ENCODE measurements around the gene EGFL8.
"Not testable (repeated sequence)": the region's sequence is repeated elsewhere in the genome, so short reads cannot be mapped to it uniquely, and the experiment has no call there.

EGFL8 gene

DNA sequence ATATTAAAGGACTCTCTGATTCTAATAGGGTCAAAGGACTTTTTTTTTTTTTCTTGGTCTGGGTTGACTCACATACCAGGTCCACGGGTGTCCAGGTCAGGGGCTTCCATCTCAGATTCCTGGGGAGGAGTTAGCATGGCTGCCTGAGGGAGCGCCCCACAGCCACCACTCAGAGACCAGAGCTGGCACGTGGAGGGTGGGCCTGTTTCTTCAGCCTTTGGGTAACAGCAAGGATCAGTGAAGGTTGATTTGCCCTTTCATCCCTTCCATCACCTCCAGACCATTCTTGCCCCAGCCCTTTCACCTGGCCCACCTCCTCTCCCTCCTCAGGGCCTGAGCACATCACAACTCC is 33.9 kb downstream of the EGFL8 start:
- no peak for ATAC-seq

DNA sequence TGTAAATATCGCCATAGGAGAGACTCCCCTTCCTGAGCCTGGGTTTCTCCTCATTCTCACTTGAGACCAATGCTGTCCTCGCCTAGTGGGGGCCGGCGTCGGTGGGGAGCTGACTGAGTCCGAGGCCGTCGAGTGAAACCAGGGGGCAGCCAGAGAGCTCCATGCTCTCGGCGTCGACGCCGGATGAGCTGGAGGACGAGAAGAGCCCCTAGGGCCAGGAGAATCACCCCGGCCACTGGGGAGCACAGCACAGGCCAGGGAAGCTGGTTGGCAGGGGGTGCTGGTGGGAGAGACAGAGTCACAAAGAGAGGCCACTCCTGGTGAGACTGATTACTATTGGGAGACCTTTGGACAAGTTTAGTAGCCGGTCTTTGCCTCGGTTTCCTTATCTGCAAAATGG is 34.5 kb downstream of the EGFL8 start:
- ATAC-seq: no peak

DNA sequence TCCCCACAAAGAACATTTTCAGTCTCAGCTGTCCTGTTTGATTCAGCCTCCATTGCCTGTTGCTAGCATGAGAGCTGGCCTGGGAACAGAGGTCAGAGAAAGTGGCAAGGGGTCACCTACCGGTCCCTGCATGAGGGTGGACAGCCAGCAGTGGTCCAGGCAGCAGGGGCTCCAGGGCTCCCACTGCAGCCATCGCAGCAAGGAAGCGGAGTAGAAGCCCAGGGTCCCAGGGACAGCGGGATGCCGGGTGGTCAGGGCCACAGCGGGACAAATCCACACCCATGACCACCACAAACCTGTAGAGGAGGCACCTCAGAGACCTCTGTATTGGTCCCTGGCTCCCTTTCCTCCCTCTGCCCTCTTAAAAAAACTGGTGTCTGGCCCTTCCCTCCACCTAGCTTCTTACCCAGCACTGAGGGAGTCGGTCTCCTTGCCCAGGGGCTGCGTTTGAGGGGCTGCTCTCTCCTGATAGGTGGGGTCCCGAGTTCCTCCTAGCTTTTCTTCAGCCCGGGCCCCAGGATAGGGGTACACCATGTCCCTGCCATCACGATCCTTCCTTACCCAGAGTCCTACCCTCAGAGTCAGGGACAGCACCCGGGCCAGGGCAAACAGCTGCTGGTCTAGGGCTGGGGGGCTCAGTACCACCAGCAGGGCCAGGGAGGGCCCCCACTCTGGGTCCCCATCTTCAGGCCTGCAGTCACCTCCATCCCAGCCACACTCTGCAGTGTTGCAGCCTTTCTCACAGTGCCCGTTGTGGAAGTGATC is 36.5 kb downstream of the EGFL8 start:
- no peak for ATAC-seq

DNA sequence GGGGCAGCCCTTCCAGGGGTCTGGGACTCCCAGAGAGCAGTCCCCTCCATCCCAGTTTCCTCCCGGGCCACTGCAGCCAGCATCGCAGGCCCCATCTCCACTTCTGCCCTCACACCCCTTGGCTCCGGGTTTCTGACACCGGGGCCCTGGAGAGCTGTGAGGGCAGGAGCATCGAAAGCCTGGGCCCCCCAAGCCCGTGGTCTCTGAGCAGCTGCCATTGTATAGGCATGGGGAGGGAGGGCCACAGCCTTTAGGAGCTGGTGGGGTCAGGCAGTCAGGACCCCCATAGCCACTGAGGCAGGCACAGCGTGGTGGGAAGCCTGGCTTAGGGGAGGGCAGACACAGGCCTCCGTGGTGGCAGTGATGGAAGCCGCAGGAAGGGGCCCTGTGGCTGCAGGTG is 37.8 kb downstream of the EGFL8 start:
- no peak for ATAC-seq

DNA sequence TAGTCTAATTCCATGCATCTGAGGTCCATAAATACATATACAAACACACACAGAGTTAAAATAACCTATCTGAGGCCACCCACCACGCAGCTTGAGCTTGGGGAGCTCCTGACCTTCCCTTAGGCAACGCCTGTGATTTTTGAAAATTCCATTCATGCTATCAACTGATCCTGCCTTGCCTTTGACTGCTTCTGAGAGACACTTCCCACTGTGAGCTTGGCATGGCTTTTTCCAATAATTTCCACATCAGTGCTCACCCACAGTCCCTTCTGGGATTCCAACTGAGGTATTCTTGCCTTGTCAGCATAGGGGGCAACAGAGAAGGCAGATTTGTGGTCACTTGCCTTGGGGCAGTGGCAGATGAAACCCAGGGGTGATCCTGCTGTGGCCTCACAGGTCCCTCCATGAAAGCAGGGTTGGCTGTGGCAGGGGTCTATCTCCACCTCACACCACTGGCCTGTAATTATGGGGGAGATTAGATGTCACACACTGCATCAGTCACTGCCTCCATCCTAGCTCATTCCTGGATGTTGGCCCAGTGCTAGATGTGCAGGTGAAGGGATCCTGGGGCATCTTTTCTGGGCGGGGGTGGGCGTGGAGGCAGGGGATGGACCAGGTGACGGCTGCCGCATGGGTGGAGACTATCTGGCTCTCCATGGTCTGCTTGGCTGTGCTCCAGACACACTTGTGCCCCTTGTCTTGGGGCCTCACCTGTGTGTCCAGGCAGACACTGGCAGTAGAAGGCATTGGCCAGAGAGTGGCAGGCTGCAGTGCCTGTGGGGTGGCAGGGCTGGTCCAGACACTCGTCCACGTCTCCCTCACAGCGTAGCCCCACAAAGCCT is 39.3 kb downstream of the EGFL8 start:
- ATAC-seq: no peak

DNA sequence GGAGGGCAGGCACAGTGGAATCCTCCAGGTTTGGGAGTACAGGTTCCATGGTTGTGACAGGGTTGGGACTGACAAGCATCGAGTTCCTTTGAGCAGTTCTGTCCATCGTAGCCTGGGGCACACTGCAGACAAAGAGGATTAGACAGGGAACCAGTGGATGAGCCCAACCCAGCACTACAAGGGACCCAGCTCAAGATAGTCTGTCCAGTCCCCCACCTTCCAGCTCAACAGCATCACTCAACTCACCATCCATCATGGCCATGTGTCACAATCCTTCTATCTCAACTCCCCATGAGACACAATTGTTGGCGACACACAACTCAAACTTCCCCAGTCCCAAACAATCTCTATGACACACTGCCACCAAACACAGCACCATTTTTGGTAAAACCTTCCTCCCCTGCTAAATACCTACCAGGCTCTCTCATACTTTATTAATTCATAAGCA is 39.9 kb downstream of the EGFL8 start:
- no peak for ATAC-seq

DNA sequence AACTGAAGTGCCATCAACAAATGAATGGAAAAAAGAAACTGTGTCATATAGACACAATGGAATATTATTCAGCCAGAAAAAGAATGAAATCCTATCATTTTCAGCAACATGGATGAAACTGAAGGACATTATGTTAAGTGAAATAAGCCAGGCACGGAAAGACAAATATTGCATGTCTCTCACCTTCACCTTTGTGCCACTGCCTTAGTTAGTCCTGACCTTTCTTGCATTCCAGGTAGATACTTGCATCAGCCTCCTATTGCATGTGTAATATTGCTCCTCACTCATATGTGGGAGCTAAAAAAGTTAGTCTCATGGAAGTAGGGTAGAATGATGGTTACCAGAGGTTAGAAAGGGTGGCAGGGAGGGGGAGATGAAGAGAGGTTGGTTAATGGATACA is 44.6 kb downstream of the EGFL8 start:
- no peak for ATAC-seq

DNA sequence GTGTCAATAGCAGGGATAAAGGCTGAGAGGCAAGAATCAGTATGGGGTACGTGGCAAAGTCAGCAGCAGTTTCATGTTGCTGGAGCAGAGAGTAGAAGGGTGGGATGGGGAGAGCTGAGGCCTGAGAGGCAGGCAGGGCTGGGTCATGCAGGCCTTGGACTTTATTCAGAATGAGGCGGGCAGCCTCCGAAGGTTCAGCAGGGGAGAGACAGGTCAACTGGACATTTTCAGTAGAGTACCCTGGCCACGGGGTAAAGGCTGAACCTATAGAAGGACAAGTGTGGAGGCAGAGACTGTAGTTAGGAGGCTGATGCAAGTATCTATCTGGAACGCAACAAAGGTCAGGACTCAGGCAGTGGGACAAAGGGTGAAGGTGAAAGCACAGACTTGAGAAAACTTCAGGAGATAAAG is 45.8 kb downstream of the EGFL8 start:
- no peak for ATAC-seq

DNA sequence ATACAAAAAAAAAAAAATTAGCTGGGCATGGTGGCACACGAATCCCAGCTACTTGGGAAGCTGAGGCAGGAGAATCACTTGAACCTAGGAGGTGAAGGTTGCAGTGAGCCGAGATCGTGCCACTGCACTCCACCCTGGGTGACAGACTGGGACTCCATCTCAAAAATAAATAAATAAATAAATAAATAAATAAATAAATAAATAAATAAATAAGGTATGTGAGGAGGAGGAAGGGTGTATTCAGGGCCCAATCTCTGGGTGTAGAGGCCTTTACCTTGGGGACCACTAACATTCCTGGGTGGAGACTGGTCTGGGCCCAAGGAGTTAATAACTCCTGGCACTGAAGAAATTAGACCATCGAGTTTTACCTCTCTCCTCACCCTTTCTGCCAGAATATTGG is 47.0 kb downstream of the EGFL8 start:
- not testable (repeated sequence) for ATAC-seq

DNA sequence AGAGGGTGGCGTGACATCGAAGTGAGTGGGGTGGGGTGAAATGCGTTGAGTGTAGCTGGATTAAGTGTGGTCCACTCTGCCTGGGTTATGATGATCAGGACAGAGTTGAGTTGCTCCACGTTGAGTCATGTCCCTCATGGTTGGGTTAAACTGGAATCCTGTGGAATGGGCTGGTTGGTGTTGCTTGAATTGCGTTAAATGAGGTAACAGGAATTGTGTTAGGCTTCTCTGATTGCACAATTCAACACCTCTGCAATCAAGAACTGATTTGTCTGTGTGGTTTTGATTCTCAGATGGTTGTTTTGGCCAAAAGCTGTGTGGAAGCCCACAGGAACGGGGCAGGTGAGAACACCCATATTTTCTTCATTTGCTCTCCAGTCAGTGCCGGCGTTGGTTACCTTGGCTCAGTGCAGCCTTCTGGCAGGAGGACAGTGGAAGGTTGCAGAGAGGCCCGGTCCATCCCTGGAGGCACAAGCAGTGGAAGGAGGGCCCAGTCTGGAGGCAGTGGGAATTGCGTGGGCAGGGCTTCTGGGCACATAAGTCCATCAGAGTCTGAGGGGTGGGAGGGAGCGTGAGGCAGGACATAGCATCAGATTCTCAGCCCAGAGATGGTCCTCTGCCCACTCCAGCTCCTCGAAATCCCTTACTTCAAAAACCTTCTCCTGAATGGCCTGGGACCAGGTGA is 47.8 kb downstream of the EGFL8 start:
- ATAC-seq: no peak

DNA sequence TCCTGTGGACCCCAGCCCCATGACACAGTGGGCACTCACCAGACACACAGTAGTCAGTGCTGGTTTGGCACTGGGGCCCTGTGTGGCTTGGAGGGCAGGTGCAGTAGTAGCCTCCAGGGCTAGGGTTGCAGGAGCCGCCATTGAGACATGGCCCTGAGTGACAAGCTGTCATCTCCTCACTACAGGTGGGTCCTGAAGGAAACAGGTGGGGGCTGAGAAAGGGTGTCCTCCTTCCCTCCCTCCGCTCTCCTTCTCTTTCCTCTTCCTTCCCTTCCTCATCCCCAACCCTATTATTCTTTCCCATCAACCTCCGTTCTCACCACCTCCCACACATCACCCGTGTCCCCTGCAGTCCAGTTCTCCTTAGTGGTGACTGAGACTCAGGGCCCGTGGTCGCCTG is 49.3 kb downstream of the EGFL8 start:
- no peak for ATAC-seq

DNA sequence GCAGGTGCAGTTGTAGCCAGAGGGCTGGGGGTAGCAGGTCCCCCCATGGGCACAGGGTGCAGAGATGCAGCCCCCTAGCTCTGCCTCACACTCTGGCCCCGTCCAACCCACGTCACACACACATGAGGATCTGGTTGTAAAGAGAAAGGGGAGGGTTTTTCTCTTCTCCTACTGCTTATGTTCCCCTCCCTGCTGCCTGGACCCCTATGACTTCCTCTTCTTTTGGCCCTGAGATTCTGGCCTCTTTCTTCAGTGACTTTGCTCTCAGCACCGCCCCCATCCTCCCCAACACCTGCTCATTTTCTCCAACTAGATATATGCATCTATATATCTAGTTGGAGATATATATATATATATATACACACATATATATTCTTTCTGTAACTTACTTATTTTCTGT is 49.7 kb downstream of the EGFL8 start:
- no peak for ATAC-seq

DNA sequence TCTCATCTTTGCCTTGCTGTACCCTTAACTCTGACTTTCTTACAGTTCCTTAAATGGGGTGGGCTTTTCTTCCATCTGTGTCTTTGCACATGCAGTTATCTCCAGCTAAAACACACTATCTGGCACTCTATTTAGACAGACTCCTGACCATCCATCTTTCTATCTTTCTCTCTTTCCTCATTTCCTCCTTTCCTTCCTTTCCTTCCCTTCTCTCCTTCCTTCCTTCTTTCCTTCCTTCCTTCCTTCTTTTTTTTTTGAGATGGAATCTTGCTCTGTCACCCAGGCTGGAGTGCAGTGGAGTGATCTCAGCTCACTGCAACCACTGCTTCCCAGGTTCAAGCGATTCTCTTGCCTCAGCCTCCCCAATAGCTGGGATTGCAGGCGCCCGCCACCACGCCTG is 51.2 kb downstream of the EGFL8 start:
- ATAC-seq: no peak

DNA sequence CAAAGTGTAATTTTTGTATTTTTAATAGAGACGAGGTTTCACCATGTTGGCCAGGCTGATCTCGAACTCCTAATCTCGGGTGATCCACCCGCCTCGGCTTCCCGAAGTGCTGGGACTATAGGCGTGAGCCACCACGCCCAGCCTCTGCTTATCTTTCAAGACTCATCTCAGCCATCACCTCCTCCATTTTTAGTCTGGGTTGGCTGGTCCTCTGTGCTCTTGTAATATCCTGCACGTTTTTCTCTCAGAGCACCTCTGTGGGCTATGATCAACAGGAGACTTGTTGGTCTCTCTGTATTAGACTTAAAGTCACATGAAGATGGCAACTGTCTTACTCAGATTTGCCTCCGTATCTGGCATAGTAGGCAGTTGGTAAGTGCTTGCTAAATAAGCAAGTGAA is 51.9 kb downstream of the EGFL8 start:
- ATAC-seq: no peak

DNA sequence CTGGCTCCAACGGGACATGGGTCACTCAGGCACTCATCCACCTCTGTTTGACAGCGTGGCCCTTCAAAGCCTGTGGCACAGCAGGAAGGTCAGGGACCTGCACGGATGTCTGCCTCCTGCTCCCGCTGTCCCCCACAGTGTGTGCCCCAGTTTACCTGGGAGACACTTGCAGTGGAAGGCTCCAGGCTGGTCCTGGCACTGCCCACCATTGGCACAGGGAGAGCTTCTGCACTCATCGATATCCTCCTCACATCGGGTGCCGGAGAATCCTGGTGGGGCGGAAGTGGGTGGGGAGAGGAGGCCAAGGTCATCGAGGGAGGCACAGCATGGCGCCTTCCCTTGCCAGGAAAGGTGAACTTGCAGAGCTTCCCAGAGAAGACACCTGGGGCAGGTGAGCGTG is 52.6 kb downstream of the EGFL8 start:
- no peak for ATAC-seq
